Frontal cortex (tissue), 4 donors: Measurements from ENCODE around the gene RHBDF2. TPM values are rescaled to one million over a fixed set of nuclear protein-coding genes. Genes with fewer than 3 reads are reported as not detected.
"Not testable (repeated sequence)": the region's sequence is repeated elsewhere in the genome, so short reads cannot be mapped to it uniquely, and the experiment has no call there.

Experiments used
- DNase-seq, 2 donors: peaks; one replicate each; pipeline ENCODE4 v3.0.0; 2012; ENCODE audit warnings: low spot score in 2 of 2
- FAIRE-seq: peaks from 2 replicates; lab custom pipeline; 2012; peaks lifted over from hg19 to GRCh38; lab: Jason Lieb, UNC
- total RNA-seq: library from RNA; depleted of rRNA; stranded (reverse); fragments of >200 nt; gene quantifications from one replicate; pipeline ENCODE4 v1.2.3, GENCODE V29; 2014
- donor health status: control.
- donor health status: control.
- donor health status: control.

Gene RHBDF2
- total RNA-seq, 1 donor from 2014 or later, result 1.6 TPM

DNA sequence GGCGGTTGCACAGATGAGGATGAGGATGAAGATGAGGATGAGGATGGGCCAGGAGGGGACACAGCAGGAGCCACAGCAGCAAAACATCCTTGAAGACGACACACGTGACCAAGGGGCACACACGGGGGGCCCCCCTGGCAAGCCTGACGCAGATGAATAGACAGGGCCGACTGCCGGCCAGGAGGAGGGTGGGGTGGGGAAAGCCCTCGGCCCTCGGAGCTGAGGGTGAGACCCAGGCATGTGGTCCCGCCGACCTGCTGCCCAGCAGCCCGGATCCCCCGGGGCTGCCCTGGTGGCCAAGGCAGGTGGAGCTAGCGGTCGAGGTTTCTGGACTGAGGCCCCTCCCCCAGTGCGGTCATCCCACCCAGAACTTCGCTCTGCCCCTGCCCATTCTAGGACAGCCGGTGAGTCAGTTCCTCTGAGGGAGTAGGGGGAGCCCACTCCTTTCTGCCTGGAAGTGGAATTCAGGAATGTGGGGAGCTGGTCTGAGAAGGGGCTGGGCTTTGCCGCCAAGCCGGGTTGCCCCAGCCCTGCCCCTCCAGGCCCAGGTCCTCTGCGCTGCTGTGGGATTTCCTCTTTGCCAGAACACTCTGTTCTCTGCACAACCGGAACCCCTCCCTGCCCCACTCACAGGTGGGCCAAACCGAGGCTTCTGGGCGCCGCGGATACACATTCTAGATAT, 26.3 kb upstream of the RHBDF2 start:
- DNase-seq (peak; percentile 37 to 61), FAIRE-seq (no peak)

- peak in 1 of 2 donors; percentile 8 for DNase-seq
- FAIRE-seq, result not testable (repeated sequence)
Observed at GRCh38 chr17:76527016-76527415, 25.8 kb upstream of the RHBDF2 start.

DNA sequence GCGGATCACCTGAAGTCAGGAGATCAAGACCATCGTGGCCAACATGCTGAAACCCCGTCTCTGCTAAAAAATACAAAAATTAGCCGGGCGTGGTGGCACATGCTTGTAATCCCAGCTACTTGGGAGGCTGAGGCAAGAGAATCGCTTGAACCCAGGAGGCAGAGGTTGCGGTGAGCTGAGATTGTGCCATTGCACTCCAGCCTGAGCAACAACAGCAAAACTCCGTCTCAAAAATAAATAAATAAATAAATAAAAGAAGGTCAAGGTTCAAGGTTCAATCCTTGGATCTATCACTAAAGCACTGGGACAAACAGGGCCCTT, 24.2 kb upstream of the RHBDF2 start:
- not testable (repeated sequence) for DNase-seq, FAIRE-seq

DNA sequence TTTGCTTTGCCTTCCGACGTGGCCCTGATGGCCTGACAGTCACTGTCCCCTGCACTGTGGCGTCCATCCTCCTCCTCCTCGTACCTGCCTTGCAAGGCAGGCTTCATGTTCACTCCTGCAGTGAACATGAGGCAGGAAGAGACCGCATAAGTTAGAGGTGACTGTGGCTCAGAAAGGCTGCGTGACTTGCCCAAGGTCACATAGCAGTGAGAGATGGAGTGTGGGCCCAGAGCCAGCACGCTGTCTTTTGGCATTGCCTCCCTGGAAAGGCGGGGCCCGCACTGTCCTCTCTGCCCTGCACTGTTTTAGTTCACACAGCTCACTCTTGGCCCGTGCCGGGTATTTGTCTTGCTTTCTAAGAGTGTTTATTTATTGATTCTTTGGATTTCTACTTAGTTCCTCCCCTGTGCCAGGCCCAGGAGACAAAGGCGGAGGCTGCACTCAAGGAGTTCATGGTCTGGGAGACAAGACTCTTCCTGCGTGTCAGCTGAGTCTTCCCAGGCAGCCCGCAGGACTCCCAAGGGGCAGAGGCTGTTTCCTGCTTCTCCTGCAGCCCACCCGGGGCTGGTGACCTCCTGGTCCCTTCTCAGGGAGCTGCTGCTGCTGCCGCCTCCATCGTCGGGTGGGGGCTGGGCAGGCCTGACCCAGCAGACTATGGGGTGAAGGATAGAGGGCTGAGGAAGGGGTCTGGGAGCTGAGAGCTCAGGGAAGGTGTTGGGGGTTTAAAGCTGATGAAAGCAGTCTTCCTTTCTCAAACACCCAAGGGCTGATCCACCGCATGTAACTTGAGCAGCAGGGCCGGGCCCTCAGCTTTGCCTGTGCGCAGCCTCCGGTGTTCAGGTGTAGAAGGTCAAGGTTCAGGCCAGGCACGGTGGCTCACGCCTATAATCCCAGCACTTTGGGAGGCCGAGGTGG, 23.6 kb upstream of the RHBDF2 start:
- peak in 1 of 2 donors; percentile 13 for DNase-seq
- FAIRE-seq, result no peak

DNA sequence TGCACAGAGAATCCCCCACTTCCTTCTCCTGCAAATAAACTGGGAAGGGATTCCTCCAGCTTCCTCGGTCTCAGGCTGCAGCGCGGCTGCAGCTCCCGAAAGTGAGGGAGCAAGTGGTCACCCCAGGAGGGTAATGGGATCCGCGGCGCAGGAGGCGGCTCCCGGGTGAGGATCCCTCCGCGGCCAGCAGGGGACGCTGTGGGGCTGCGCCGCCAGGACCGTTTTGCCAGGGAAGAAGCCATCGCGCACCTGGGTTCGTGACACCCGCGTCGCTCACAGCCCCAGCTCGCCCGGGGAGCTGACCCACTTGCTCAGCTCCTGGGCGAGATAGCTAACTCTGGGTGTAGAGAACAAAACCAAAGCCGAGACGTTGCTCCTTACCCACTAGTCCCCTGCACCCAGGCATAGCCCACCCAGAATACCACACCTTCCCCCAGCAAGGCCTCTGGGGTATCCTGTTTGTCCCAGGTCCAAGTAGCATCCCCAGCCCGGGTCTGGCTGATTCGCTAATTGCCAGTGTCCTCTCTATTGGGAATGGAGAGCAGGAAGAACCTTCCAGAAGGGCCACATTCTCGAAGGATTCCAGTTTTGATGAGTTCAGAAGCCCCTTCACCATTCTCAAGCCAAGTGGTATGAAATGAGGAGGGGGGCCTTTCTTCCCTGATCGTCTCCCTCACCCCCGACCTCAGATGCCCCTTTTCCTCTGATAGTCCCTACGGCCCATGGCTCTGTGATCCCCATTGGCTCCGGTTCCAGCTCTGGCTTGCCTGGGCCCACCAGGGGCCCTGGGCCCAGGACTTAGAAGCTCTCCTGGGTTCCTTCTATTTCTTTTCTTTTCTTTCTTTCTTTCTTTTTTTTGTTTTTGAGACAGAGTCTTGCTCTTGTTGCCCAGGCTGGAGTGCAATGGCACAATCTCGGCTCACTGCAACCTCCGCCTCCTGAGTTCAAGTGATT, 22.1 kb upstream of the RHBDF2 start:
- no peak for FAIRE-seq
- peak; percentile 74 to 88 for DNase-seq

GRCh38 chr17:76521683-76522082, 20.5 kb upstream of the RHBDF2 start:
- FAIRE-seq, DNase-seq: not testable (repeated sequence)

DNA sequence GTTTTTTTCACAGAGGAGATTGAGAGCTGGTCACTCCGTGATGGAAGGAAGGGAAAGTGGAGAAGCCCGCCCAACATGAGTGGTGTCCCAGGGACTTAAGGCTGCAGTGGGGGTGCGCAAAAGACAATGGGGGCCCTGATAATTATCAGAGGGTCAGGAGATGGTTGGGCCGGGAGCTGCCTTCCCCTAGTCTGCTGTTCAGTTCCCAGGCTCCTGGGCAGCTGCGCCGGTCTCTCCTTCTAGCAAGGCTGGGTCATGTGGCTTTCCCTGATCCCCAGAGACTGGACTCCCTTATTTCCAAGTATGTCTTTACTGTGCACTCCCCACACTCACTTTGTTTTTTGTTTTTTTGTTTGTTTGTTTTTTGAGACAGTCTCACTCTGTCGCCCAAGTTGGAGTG, 20.0 kb upstream of the RHBDF2 start:
- DNase-seq (no peak), FAIRE-seq (no peak)

DNA sequence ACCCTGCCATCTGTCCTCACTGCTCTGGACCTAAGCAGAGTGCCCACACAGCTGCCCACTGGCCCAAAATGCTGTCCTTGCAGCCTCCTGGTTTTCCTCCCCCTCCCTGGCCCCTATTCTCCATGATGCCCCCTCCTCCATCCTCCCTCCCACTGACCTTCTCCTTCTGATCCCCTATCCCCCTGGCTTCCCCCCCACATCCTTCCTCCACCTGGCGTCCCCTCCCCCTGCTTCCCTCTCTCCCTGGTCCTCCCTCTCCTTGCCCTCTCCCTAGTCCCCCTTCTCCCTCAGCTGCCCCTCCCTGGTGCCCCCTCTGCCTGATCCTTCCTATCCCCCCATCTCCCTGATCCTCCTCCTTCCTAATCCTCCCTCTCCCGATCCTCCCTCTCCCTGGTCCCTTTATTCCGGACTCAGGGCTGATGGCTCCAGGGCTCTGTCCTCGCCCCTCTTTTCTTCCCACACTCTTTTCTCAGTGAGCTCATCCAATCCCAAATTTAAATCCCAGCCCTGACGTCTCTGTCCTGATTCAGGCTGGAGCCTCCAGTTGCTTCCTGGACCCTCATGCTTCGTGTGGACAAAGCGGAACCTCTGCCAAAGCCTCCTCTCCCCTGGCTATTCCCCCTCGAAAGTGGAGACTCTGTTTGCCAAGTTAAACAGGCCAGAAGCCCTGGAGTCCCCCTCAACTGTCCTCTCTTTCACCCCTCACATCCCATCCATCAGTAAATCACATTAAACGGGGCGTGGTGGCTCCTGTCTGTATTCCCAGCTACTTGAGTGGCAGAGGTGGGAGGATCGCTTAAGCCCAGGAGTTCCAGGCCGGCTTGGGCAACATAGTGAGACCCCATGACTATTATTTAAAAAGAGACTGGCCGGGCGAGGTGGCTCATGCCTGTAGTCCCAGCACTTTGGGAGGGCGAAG, 18.1 kb upstream of the RHBDF2 start:
- DNase-seq (no peak), FAIRE-seq (no peak)

DNA sequence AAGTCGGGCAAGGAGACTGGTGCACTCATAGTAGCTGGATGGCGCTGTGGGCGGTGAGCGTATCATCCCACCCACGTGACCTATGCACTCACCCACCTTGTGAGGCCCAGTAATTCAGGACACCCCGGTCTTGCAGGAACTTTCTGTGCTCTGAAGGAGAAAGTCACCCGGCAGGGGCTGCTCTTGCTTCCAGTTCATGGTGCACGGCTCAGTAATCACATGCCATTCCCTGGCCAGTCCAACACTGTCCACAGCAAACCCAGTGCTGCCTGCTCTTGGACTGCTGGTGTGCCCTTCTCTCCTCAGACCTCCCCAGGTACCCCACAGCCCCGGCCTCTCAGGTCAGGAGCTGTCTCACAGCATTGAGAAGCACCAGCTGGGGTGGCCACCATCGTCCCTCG, 16.4 kb upstream of the RHBDF2 start:
- no peak for FAIRE-seq
- no peak for DNase-seq

DNA sequence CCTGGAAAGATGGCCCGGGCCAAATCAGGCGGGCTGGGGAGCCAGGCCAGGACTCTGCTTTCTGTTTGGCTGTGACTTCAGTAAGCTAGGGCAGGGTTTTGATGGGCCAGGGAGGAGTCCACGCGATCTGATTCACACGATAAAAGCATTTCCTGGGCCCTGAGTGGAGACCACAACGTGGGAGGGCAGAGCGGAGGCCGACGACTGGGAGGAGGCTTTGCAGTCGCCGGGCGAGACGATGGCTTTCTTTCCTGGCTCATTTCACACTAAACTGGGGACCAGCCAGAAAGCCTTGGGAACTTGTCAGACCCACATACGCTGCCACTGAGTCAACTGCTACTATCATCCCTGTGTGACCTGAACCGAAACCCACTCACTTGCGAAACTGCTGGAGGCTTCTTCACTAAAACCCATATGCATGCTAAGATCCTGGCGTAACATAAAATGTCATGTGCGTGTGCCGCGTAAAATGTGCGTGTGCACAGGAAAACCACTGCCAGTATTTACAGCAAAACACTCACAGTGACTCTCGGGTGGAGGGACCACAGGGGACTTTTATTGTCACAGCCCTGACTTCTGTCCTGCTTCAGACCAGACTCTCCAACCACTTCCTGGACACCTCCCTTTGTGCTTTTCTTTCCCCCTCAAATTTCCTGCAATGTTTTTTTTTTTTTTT, 14.2 kb upstream of the RHBDF2 start:
- DNase-seq, result peak in 1 of 2 donors; percentile 54
- no peak for FAIRE-seq

GRCh38 chr17:76514355-76514754, 13.1 kb upstream of the RHBDF2 start:
- not testable (repeated sequence) for DNase-seq

GRCh38 chr17:76513306-76513692, 12.1 kb upstream of the RHBDF2 start:
- DNase-seq (no peak), FAIRE-seq (no peak)

More at GRCh38 chr17:76514355-76514754, 13.1 kb upstream of the RHBDF2 start:
- FAIRE-seq, result not testable (repeated sequence)

DNA sequence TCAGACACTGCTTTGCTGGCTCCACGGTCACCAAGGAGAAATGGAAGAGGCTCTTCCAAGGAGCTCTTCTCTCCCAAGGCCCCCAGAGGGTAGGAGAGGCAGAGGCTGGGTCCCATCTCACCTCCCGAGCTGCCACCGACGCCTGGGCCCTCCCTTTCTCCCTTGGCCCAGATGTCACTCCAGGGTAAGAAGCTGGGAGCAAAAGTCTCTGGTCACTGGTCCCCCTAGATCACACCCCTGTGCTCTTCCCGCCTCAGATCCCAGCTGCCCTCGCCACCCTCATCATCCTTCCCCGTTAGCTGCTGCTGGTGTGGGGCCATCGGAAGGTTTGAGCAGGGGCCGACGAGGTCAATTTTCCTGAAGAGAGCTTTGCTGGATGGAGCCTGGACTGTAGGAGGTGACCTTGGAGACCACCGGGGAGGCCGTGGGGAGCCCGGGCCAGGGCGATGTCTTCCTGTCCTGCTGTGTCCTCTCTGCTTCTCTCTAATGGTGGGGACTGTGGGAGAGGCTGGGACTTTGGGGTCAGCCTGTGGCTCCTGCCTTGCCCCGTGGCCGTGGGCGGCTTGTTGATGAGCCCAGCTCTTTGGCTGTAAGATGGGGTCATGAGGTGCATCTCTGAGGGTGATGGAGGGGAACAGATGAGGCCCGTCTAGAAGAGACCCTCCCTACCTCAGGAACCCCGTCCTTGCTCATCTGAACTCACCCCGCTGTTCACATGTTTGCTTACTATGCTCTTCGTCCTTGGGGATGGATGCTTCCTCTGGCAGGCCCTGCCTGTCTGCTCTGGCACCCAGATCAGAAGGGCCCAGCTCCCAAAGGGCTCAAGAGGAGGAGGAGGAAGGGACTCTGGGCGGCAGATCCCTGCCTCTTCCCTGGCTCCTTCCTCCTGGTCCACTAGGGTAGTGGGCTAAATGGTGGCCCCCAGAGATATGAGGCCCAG, 11.4 kb upstream of the RHBDF2 start:
- FAIRE-seq (no peak), DNase-seq (no peak)

DNA sequence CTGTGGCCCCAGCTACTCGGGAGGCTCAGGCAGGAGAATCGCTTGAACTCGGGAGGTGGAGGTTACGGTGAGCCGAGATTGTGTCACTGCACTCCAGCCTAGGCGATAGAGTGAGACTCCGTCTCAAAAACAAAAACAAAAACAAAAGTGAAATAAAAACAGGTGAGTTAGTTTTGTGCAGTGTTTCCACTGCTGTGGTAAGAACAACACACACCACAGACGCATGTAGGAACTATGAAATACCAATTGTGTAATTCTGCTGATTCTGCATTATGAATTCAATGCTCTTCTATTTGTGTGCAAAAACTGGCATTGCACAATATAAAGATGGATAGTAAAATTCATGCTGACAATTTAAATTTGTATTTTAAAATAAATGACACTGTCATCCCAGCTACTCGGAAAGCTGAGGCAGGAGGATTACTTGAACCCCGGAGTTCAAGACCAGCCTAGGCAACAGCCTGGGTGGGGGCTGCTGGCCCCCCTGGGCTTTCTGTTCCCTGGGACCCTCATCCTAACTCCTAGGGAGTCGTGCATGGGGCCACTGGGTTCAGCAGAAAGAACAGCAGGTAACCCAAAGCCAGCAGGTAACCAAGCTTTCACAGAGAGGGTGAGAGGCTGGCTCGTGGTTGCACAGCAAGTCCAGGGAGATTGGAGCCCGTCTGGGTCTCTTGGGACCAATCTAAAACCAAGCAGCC, 10.6 kb upstream of the RHBDF2 start:
- no peak for FAIRE-seq
- DNase-seq, result no peak

DNA sequence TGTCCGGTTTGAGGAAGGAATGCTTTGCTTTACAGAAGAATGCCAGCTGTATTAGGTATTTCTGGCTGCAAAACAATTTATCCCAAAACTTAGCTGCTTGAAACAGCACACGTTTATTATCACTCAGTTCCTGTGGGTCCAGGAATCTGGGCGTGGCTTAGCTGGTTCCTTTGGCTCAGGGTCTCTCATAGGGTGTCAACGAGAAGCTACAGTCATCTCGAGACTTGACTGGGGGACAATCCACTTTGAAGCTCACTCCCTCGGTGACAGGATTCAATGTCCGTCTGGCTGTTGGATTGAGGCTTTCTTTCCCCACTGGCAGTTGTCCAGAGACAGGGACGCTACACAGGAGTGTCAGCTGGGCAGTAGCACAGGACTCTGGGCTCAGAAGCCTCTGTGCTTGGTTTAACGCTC, 9.6 kb upstream of the RHBDF2 start:
- DNase-seq (no peak), FAIRE-seq (no peak)

GRCh38 chr17:76508472-76509063, 7.3 kb upstream of the RHBDF2 start:
- FAIRE-seq, DNase-seq: not testable (repeated sequence)
